Stimulated activated CD8-positive, alpha-beta memory T cell treated with anti-CD3 and anti-CD28 coated beads, Interleukin-7, amount 100 ng/mL, for 1 hour (primary cell): ENCODE results near the gene GFER.
"Not testable (repeated sequence)": the region's sequence is repeated elsewhere in the genome, so short reads cannot be mapped to it uniquely, and the experiment has no call there.

ENCODE experiments used
- DNase-seq, 2 donors: peaks; one replicate each; pipeline ENCODE4 v3.0.0-alpha.2; 2020; ENCODE audit warnings: low read depth in 2 of 2

GFER gene

DNA sequence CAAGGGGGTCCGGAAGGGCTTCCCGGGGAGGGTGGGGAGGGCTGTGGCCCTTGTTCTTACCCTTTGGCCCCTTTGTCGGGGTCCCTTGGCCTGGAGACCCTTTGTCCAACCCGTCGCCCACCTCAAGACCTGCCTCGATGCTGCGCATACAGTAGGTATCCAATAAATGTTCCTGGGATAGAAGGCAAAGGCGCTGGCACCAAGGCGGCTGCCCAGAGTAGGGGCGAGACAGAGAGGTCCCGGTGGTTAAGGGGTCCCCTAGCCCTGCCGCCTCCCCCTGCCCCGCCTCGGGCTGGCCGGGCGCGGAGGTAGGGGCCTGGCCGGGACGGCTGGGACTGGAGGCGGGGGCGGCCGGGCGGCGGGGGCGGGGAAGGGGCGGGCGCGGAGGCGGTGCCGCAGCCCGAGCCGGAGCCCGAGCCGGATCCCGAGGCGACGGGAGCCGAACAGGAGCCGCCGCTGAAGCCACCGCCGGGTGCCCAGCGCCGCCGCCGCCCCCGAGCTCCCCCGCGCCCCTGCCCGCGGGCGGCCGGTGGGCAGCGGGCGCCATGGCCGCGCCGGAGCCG lies 42.5 kb downstream of the GFER start, which contains the start of gene NHERF2:
Gene NHERF2, plus strand, starts transcription at position 442 of the 563 bp plus-strand sequence. Its CDS starts 104 bp downstream, at position 546.
- no peak for DNase-seq

DNA sequence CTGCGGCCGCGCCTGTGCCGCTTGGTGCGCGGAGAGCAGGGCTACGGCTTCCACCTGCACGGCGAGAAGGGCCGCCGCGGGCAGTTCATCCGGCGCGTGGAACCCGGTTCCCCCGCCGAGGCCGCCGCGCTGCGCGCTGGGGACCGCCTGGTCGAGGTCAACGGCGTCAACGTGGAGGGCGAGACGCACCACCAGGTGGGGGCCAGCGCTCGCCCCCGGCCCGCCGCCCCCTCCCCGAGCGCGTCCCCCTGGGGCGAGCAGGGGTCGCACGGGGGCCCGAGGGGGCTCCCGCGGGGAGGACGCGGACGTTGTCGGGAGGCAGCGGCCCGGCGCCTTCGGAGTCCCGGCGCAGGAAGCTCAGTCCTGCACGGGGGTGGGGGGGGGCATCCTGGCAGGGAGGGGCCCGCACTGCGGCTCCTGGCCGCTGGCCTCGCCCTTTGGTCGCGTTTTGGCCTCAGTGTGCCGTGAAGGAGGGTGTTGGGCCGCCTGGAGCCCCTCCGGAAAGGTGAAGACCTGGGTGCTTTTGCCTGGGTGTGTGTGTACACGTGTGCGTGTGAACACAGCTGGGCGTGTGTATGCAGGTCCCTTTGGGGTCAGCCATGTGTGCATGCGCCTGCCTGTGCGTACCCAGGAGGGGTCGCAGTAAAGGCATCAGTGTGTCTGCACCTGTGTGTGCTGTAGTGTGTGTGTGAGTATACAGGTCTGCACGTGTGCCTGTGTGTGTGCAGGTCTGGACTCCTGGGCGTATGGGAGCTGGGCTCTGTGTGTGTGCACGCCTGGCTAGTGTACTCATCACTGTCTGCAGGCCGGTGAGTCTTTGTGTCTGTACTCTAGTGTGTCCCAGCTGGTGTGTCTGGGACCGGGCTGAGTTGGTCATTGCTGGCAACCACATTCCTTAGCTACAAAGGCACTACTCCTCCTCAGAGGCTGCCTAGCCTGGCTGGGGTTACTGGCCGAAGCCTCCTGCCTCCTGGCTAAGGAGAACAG lies 43.3 kb downstream of the GFER start:
- DNase-seq: no peak

DNA sequence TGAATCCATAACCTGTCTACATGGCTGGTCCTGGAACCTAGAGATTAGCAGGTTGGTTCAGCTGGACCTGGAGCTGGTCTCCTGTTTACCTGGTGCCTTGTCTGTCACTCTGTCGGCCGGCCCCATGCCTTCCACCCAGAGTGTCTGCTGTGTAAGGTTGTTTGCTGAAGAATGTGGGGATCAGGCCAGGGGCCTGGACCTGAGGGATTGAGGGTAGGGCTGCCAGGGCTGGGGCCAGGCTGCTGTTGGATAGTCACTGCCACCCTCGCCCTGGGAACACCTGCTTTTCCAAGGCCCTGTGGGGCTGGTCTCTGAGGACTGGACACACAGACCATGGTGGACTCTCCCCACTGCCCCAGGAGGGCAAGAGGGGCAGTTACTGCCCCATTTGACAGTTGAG lies 44.2 kb downstream of the GFER start:
- DNase-seq: no peak

DNA sequence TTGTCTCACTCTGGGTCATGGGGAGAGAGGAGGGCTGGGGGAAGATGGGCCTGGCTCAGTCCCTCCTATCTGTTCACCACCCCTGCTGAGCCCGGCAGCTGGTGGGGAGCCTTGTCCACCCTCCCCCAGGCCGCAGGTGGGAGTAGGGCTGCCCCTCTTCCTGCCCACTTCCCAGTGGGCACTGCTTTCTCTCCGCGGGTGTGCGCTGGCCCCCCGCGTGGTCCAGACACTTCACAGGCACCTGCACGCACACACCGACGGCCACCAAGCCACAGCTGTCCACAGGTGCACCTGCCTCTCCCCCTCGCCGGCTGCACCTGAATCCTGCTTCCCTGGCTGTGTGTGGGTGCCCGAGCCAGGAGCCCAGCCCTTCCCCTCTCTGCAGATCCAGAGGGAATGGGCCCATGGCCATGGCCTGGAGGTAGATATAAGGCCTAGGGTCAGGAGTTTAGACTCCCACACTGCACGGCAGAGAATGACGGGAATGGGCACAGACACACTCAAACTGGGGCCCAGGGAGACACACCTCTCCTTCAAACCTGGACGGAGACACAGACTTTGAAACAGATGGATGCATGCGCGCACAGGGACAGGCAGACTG lies 44.7 kb downstream of the GFER start:
- DNase-seq: no peak

DNA sequence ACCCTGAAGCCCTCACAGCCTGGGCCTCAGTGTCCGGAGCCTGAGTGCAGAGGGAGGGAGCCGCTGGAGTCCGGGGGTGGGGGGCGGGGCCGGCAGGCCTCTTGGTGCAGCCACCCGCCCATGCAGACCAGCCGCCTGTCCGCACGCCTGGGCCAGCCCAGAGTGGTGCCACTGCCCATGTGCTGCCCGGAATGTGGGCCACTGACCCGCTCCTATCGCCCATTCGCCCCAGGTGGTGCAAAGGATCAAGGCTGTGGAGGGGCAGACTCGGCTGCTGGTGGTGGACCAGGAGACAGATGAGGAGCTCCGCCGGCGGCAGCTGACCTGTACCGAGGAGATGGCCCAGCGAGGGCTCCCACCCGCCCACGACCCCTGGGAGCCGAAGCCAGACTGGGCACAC lies 45.4 kb downstream of the GFER start:
- no peak for DNase-seq

DNA sequence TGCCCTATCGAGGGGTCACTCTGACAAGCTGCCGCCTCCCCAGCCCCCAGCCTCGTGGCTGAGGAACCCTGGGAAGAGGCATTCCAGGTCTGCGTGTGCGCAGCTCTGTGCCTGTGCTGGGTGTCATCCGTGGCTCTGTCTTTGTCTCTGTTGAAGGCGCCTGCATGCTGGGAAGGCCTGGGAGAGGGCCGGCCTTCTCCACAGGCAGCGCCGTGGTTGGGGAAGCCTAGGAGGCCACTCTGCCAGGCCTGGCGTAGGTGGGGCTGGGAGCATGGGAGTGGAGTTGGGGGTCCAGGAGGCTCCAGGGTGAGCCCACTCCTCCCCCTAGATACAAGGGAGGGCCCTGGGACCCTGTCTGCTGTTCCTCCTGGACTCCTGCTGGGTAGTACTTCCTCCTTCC lies 46.0 kb downstream of the GFER start:
- no peak for DNase-seq

DNA sequence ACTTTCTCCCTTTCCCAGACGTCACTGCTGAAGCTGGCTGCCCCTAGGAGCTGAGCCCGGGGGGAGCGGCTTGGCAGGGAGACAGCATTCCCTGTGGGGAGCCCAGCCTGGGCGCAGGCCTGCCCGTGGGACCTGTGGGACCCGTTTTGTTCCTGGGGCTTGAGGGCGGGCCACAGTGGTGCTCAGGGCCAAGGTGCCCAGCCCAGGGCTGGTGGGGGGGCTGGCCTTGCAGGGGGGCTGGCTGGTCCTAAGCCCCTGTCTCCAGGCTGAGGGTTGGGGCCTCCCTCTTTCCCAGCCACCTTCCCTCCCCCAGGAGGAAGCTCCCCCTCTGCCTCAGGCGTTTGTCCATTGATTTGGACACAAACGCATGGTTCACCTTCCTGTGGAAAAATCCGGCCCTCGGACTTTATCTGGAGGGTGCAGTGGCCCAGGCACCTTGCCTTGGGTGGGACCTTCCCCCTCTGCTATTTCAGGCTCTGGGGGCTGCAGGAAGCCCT lies 47.1 kb downstream of the GFER start:
- DNase-seq: no peak

DNA sequence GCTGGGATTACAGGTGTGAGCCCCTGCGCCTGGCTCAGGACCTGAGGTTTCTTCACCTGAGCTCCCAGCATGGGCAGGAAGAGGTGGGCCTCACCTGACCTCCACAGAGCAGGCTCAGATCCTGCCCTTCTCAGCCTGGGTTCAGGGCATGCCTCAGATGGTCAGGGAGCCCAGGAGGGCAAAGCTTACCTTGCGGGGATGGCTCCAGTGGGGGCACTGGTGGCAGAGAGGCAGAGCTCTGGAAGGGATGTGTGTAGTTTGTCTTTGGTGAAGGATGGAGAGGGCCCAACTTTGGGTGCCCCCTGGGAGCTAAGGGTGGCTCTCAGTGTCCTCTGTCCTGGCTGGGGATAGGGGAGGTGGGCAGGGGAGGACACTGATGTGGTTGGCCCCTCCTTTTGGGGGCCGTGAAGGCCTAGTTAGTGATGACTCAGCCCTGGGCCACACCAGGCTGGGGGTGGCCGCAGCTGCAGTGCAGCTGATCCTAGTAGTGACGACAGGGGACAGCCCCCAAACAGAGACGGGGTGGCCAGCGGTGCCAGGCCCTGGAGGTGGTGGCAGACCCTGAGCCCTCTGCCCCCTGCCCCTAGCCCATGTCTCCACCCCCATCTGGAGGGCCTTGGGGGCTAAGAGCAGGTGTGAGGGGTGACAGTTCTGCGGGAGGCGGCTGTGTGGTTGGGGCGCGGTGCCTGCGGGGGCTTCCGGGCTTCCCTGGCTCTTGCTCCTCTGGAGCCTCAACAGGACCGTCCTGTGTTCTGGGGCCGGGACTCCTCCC lies 48.5 kb downstream of the GFER start:
- DNase-seq: no peak

DNA sequence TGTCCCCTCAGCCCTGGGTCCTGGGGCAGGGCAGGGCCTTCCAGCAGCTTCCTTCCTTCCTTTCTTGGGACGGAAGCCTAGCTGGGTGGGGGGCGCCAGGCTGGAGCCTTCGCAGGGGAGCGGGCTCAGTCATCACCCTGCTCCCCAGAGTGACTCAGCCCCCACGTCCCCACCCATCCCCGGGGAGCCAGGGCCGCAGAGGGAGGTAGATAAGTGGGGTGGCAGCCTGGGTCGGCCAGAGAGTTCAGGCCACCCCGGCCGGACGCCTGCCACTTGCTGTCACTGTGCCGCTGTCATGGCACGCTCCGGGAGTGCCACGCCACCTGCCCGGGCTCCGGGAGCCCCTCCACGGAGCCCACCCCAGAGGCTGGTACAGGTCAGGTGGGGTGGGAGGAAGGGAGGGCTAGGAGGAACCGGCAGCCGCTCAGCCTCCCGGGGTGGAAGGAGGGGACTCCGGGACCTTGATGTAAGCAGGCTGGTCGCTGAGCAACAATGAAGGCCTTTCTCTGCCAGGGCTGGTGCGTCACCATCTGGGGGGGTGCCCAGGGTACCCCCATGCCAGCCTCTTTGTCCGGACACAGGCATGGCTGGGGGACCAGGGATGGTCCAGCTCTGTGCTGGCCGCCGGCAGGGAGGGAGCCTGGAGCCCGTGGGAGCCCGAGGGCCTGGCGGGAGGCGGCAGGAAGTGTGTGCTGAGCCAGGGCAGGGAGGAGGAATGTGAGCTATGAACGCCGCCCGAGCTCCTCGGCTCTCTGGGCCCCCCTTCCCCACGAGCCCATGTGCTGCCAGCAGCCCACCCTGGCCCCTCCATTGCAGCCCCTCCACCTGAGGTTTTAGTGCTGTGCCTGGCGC lies 49.3 kb downstream of the GFER start:
- no peak for DNase-seq

DNA sequence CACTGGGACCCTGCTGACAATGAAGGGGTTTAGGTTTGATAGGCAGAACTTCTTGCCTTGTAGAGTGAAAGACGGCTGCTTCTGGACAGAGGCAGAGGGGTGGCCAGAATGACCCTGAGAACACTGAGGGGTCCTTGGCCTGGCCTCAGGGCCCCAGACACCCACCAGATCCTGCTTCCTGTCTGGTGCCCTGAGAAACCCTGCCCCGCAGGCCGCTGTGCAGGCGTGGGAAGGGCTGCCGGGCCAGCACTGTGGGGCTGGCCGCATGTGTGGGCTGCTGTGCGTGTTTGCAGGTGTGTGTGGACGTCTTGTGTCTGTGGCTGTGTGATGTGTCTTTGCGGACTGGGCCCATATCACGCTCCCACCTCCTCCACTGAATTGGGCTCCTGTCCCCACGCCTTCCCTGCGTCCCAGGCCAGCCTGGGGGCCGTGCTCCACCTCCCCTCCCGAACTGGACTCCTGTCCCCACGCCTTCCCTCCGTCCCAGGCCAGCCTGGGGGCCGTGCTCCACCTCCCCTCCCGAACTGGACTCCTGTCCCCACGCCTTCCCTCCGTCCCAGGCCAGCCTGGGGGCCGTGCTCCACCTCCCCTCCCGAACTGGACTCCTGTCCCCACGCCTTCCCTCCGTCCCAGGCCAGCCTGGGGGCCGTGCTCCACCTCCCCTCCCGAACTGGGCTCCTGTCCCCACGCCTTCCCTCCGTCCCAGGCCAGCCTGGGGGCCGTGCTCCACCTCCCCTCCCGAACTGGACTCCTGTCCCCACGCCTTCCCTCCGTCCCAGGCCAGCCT lies 50.1 kb downstream of the GFER start:
- DNase-seq: not testable (repeated sequence)

DNA sequence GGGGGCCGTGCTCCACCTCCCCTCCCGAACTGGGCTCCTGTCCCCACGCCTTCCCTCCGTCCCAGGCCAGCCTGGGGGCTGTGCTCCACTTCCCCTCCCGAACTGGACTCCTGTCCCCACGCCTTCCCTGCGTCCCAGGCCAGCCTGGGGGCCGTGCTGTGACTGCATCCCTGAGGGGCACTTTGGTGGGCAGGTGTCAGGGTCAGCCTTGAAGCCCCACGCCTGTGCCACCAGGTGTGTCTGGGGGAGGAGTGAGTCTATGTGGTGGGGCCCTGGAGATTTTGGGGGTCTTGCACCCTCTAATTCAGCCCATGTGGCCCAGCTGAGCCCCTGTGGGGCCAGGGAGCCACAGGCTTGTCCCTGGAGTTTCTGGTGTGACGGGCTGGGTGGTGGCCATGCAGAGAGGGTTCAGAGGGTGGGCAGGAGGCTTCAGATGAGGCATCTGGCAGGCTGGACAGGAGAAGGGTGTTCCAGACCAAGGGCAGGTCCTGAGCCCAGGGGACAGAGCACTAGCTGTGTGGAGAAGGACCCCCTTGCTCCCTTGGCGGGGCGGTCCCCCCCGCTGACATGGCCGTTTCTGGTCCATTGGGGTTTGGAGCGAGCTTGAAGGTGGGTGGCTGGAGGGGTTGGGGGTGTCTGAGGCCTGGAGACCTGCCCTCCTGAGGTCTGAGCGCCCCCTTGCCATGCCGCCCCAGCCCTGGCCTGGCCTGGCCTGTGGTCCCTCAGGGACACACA lies 50.9 kb downstream of the GFER start:
- no peak for DNase-seq

DNA sequence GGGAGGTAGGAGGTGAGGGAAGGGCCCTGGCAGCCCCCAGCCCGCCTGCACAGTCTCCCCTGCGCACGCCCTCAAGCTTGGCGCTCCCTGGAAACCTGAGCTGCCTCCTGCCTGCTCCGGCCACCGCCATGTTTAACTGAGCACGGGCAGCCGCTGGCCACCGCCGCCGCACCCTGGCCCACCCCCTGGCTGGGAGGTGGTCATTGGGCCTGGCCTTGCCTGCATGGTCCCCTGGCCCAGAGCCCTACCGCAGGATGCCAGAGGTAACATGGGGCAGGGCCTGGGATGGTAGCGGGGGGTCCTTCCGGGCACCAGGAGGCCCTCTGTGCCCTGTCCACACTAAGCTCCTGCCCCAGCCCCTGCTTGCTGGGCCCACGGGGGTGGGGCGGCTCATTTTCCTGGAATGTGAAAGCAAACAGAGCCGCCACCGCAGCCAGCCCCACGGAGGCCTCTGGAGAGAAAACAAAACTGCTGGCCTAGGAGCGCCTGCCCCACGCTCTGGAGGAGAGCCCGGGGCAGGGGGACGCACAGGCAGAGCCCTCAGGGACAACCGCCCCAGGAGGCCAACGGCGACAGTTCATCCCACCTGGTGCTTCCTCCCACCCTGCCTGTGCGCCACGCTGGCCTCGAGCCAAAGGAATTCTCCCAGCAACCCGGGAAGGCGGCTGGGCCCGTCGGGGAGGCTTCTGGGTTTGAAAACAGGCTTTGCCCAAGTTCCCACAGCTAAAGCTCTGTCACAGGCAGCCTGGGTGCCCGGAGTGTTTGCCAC lies 51.6 kb downstream of the GFER start:
- no peak for DNase-seq

DNA sequence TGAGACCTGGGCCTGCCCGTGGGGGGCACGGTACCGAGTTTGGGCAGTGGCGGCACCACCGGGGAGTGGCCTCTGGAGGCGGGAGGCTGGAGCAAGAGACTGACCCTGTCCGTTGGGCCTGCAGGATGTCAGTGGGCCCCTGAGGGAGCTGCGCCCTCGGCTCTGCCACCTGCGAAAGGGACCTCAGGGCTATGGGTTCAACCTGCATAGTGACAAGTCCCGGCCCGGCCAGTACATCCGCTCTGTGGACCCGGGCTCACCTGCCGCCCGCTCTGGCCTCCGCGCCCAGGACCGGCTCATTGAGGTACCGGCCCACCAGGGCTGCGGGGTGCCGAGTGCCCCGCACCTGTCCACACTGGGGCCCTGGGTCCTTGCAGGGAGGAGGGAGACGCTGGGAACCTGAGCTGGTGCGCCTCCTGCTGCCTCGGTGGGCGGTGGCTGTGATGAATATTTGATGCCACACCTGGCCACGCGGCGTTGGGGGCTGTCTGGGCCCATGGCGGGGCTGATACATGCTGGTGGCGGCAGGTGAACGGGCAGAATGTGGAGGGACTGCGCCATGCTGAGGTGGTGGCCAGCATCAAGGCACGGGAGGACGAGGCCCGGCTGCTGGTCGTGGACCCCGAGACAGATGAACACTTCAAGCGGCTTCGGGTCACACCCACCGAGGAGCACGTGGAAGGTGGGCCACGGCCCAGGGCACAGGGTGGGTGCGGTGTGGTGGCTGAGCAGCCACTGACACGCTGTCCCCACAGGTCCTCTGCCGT lies 52.4 kb downstream of the GFER start:
- DNase-seq: no peak

DNA sequence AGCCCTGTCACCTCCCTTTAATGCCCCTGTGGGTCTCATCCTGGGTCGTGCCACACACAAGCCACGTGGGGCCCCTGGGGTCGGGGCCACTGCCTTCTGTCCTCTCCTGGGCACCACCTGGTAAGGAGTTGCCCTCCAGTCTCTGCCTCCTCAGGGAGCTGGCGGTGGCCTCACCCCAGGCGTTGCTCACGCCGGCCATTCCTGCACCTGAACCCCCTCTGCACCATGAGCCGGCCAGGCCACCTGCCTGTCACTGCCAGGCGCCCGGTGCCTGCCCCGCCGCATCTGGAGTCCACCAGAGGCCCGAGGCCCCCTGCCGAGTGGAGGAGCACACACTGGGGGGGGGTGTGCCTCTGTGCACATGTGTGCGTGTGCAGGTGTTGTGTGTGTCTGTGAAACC lies 53.1 kb downstream of the GFER start:
- DNase-seq: no peak
